NCI-H524 (cell line): ENCODE data around the gene FAM222A.

Experiments
- DNase-seq, 2 experiments: peaks; one replicate each; lab custom pipeline; 2025; lab: John Stamatoyannopoulos, UW

Gene FAM222A

DNA sequence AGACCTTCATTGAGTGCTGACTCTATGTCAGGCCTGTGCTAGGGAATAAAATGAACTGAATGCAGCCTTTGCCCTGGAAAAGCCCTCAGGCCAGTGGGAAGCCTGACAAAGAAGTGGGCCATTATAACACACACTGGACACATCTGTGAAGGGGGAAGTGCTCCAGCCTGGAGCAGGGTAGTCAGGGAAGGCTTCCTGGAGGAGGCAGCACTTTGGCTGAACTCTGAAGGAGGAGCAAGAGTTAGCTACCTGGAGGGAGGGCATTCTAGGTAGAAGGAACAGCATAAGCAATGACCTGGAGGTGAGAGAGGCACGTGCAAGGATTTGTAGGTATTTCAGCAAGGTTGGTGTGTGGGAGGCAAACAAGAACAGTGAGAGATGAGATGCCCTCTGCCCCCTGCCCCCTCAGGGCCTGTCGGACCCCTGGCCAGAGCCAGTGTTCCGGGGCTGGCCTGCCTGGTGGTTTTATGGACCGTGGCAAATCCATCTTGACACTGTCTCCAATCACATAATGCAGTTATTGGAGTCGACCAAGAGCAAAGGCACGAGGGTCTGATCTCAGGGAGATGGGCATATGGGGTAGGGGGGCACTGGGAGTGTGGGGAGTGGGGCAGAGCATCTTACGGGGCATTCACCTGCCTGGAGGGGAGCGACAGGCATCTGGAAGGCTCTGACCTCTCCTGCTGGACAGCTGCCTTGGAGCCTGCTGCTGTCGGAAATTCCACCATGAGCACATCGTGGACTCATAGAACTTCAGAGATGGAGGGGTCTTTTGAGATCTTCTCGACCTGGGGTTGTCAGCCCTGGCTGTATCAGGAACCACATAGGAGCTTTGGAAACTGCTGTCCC, 2.7 kb upstream of the FAM222A start:
- DNase-seq = no peak

DNA sequence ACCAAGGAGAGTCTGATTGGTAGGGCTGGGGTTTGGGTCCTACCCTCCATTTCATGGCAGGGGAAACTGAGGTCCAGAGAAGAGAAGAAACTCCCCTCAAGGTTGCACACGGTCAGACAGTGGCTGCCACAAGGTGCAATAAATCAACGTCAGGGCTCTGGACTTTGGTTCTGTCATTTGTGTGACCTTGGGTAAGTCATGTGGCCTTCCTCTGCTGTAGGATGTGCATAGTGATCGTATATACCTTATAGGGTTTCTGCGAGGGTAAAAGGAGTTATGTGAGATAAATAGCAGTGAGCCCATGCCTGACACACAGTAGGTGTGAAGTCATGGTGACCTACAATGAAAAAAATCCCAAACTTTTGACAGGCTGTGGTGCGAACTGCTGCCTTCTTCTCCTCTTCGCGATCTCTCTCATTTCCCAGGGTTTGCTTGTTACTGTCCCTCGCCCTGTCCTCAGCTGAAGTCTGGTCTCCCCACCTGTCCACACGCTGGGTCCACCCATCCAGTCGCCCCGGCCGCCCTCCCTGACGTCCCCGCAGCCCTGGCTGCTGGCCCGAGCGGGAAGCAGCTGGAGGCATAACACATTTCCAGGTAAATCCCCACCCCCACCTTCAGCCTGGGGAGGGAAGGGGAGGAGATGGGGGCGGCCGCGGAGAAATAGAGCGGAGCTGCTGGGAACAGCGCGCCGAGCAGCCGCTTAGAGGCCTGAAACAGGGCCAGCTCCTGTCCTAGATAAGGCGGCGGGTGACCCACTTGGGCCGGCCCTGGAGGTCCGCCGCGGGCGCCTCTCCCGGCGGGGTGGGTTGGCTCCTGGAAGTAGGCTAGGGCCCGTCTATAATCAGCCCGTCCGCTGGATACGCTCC, 1.8 kb upstream of the FAM222A start:
- DNase-seq = no peak

DNA sequence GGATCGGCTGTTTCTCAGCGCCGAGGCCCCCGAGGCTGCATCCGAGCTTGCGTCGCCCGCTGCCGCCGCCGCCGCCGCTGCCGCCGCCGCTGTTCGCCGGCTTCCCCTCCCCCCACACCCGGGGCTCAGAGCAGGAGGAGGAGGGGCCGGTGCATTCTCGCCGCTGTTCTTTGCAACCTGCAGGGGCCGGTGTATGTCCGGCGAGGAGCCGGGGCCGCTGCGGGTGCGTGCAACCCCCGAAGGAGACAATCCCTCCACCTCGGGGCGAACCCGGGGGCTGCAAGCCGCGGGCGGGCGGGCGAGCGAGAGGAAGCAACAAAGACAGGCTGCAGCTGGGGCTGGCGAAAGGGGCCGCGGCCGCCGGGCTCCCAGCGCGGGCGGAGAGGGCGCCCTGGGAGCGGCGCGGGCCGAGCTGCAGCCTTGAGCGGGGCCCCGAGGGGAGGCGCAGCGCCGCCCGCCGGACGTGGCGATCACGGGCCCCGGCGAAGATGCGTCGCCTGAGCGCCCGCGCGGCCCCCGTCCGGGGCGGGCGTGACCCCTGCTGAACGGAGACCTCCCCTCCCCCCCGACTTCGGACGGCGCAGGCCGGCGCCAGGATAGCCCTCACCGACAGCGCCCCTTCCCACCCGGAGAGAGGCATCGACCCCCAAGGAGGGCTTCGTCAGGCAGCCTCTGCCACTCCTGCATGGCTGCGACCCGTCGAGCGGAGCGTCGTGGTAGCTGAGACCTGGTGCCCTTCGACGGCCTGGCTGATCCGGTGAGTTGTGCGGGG, 702 bp downstream of the FAM222A start:
- DNase-seq = peak in 1 of 2 experiments; percentile 64

DNA sequence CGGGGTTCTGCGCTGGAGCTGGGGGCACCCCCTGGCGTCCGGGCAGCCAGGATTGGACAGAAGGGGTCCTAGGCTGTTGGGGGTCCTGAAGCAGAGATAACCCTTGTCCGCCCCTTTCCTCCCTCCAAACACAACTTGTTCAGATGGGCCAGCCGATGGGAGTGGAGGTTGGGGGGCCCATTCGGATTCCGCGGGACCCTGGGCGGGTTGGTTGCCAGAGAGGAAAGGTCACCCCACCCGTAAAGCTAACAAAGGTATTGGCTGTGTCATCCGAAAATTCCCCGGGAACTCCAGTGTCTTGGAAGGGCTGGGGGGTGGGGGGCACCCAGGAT, 1.3 kb downstream of the FAM222A start:
- peak in 1 of 2 experiments; percentile 55 for DNase-seq

DNA sequence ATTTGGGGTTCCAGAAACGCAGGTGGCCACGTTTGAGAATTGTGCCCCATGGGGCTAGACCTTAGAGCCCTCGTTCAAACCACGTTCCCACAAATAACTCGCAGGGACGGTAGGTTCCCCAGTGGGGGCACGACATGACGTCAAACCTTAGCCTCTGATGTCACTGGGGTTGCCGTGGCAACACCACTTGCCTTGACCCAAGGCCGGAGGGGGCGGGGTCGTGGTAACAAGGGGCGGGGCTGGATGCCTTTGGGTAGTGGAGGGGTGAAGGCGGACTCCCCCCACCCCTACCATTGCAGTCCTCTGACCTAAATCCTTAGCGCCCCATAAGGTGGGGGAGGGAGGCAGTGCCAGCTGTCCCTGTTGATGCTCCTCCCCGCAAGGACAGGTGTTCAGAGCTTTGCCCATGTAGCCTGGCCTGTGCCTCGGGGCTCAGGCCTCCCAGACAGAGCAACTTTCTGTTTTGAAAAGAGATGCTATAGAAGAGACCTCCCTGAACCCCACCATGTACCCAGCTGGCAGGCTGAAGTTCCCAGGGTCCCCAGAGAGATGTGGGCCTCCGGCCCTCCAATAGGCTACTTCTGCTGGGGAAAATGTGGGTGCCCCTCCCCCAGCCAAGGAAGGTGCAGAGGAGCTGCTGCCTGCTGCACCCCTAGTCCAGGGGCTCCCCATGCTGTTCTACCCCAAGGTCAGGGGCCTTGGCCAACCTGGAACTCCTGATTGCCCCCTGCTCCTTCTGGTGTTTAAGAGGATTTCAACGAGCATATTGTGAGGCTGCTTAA, 1.9 kb downstream of the FAM222A start:
- DNase-seq = peak; percentile 83 to 92

DNA sequence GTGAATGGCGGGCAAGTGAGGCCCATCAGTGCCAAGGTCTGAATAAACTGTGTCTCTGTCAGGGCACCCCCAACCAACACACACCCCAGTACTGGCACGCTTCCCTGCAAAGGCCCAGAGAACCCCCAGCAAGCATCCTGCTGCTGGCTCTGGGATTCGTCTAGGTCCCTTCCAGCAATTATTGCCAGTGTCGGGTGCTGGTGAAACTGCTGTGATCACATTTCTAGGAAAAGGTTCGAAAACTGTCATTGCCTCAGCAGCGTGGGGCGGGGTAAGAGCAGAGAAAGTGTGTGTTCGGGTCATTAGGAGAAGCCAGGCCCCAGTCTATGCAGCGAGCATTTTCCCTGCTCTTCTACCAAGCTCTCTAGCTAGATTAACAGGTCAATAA, 2.5 kb downstream of the FAM222A start:
- DNase-seq = peak in 1 of 2 experiments; percentile 39

DNA sequence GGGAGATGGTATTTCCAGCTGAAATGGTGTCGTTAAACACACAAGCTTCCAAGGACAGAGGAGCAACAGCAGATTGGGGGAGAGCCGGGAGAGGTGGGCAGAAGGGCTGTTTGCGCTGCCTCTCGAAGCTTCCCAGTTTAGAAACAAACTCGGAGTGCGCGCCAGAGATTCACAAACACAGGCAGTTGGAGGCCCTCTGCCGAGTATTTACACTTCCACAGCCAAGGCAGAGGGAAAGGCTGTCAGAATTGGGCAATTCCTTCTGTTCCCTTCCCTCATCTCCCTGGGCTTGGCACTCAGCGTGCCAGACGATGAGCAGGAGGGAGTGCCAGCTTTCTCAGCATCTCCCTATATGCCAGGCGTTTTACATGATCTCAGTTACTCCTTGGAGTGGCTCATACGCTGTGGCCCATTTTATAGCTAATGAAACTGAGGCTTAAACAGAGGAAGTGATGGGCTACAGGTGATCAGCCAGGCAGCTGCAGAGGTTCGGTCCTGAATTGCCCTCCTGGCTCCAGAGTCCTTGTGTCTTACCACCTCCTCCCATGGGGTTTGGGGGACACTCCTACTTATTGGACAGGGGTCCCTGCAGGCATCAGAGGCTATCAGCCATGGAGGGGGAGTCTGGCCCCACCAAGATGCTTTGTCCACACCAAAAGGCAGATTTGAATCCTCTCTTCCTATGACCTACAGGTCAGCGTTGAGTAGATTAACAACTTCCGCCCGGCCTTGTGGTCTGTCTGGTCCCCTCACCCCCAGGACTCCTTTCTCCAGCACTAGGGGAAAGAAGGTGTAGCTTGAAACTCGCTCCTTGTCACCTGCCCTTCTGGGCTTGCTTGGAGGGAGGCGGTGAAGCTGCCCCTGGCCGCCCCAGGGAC, 3.1 kb downstream of the FAM222A start:
- DNase-seq = peak in 1 of 2 experiments; percentile 43

DNA sequence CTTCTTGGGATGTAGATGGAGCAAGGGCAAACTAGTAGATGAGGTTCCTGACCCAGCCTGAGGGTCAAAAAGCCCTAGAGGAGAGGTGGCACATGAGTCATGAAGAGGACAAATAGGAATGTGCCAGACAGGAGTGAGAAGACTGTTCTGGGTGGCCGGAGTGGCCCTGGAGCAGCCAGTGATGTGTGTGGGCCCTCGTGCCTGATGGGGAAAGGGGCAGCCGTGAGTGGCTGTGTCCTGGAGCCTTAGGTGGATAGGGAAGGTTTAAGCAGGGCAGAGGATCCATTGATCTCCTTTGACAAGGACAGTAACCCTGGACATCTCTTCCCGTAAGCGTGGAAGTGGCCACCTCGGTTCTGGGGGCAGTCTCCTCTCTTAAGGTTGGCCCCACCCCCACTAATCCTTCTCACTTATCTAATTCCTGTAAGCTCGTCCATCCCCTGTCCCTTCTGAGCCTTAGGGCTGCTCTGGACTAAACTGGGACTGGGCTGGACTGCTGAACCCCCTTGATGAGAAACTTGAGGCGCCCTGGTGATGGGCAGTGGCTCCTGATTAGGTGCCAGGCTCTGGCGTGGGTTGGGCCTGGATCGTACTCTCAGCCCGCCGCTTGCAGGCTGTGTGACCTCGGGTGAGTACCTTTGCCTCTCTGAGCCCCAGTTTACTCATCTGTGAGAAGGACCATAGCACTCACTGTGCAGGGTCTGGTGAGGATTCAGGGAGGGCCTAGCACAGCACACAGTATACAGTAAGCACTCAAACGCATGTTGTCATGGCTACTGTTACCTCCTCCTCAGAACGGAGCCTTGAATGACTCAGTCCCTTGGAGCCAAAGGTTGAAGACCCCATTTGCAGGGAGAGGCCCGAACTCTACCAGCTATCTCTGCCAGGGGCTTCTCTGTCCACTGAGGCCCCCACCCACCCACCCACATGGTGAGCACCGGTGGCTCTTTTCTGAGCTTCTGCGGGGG, 4.0 kb downstream of the FAM222A start:
- no peak for DNase-seq

DNA sequence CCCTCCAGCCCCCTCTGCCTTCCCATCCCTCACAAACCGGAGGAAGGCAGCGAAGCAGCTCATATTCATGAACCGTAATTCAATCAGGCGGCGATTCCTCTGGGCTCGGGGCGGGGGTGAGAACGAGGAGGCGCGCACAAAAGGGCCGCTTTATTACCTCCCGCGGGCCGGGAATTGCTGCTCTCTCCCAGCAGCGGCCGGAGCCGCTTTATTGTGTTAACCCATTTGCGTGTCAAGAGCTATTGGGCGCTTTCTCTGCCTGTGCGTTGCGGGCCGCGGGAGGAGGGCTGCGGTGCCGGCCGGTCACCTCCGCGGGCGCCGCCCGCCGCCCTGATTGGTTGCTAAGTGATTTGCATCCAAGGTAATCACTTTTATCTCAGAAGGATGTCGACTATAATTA, 4.8 kb downstream of the FAM222A start:
- no peak for DNase-seq

DNA sequence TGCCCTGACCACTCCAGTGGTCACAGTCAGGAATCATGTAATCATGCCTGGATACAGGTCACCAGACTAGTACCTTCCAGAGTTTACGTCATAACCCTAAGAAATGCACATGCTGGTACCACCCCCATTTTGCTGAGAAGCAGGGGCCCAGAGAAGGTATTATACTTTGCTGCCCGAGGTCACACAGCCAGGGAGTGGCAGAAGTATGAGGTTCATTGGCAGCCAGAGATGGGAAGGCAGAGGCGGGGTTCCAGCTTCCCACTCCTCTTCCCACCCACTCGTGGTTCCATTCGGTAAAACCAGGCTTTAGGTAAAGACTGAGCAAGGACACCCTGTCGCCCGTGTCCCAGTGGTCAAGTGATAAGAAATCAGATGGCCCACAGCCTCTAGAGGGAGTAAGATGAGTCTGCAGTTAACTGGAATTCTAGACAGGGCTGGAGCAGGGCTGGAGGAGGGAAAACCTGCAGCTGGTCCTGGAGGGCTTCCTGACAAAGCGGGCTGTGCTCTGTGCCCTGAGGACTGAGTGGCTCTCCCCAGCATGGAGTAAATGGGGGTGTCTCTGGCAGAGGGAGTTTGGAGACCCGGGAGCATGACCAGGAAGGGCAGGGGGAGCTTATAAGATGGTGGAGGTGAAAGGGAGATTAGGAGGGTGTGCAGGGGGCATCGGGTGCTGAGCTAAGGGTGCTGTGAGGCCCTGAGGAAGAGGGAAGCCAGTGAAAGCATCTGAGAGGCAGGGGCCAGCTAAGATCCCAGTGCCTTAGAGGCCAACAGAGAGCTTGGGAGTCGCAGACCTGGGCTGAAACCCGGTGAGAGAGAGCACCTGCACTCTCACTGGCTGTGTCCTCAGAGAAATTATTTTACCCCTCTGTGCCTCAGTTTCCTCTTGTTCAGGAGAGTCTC, 5.7 kb downstream of the FAM222A start:
- peak; percentile 12 to 60 for DNase-seq

DNA sequence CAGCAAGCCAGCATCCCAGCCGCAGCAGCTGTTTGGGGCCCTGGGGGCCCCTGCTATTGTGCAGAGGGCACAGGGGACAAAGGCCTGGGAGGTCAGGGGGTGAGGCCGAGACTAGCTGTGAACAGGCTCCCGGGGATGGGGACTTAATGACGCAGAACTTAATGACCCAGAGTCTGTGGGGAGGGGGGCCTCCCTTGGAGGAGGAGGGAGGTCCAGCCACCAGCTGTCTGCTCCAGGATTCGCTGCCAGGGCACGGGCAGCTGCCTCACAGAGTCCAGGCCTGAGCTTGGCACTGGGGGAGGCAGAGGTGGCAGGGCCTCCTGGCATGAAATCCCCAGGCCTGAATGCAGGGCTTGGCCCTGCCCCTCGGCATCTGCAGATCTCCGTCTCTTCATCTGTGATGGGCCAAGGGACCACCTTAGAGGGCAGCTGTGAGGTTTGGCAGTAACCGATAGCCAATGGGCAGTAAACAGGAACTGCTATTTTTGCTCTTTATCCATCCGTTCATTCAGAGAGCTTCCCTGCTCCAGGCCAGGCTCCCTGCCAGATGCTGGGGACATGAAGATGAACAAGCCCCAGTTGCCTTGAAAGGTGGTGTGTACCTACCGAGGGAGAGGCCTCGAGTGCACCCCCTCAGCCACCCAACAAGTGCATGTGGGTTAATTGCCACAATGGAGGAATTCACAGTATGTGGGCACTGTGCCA, 6.7 kb downstream of the FAM222A start:
- peak; percentile 62 to 79 for DNase-seq

DNA sequence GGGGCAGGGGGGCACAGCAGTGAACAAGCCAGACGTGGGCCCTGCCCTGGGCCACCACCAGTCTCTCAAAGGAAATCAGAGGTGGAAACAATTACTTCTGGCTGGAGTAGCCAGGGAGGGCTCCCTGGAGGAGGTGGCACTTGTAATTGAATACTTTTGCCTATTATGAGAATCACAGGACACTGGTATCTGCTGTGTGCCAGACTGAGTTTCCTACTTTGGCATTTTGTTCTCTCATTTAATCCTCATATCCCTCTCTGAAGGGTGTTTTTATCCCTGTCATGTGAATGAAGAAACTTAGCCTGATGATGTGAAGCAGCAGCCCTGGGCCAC, 7.2 kb downstream of the FAM222A start:
- DNase-seq = no peak

DNA sequence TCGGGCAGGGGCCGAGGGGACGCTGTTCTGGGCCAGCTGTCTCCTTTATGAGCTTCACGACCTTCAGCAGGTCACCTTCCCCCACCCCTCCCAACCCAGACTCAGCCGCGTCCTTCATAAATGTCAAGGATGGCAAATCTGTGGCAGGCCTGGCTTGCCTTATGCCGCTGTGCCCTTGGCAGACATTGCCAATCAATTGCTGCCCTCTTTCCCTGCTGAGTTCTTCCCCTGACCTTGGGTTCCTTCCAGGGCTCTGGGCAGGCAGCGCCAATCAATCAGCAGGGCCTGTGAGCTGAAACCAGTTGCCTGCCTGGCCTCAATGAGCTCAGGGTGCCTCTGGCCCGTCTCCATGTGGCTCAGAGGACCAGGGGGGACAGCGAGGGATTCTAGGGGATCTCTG, 7.7 kb downstream of the FAM222A start:
- DNase-seq = peak in 1 of 2 experiments; percentile 40

DNA sequence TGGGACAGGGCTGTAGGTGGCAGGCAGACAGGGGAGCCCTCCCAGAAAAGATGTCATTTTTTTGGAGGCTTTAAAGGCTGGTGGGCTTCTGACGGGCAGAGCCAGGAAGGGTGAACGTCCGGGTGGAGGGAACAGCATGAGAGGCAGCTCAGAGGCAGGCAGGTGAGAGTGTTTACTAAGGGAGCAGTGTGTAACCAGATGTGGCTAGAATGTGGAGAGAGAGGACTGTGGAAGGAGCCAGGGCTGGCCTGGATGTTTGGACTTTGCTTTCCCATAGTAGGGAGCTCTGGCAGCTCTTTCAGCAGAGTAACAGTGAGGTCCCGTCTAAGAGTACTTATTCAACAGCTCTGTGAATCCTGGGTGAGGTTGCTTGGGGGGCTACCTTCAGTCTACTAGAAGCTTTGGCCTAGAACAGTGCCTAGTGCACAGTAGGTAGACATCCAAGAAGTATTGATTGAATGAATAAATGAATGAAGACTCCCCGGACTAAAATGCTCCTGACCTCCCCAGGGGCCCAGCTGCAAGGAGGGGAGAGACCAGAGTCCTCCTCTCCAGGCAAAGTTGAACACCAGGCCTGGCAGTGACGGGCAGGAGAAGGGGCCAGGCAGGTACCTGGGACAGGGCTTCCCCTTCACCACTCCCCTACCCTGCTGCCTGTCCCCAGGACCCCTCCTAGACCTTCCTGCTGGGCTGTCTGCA, 8.5 kb downstream of the FAM222A start:
- no peak for DNase-seq

DNA sequence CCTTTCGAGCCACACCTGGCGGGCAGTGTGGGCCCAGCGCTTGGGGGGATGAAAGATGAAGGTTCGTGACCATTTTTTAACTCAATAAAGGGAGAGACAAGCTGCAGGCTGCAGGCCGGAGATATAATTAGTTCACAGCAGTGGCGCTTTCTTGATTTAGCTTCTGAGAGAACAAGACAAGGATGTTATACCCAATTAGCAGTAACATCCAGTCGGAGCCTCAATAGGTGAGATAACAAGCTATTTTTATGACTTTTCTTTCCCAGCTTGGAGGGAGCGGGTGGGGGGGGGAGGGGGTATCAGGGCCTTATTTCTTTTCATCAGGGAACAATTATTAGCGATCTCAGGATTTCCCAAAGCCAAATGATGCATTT, 9.1 kb downstream of the FAM222A start:
- DNase-seq = no peak

DNA sequence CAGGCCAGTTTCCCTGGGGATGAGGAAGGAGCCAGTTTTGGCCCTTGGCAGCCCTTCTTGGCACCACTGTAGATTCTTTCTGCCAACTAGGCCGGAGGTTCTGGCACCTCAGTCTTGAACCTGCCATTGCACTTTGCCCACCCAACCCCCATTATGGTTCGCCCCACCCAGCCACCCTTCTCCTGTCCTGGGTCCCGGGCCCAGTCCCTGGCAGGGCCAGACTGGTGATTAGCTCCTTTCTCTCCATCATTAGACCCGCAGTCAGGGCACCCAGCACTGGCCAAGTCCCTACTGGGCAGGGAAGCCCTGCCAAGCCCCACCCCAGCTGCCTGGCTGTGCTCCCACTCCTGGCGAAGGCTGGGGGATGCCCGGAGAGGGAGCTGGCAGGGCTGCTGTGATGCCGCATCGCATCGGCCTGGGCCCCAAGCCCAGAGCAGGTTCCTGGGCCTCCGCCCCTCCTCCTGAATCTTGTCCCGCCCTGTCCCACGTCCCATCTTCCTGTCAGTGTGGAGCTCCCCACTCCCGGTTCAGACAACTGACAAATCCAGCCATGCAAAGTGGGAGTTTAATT, 9.8 kb downstream of the FAM222A start:
- peak; percentile 52 to 69 for DNase-seq

DNA sequence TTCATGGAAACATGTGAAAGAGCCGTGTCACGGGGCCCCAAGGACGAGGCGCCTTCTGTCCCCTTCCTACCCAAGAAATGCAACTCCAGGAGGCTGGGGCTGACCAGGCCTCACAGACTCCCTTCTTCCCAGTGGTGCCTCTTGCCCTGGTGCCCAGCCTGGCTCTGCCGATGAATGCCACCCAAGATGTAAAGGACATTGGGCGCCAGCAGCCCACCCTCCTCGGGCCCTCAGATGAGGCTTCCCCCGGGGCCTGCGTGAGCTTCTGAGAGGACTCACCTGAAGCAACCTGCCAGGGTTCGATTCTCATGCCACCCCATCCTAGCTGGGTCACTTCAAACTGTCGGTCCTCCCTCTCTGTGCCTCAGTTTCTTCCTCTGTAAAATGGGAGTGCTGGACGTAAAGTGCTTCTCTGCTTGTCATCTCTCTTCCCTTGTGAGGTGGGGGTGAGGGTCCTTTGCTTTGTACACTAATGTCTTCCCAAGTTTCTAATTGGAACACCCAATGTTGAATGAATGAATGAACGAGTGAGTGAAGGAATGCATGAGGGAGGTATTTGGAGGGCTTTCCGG, 10.8 kb downstream of the FAM222A start:
- DNase-seq = no peak
